NCI-H82 treated with DMSO at 0.1 percent for 48 hours (cell line): ENCODE measurements around the gene LENG1.
"Not testable (repeated sequence)": the region's sequence is repeated elsewhere in the genome, so short reads cannot be mapped to it uniquely, and the experiment has no call there.

Experiments
- DNase-seq: peaks from one replicate; lab custom pipeline; 2025; ENCODE audit not compliant: unreplicated experiment; lab: John Stamatoyannopoulos, UW

Gene LENG1

DNA sequence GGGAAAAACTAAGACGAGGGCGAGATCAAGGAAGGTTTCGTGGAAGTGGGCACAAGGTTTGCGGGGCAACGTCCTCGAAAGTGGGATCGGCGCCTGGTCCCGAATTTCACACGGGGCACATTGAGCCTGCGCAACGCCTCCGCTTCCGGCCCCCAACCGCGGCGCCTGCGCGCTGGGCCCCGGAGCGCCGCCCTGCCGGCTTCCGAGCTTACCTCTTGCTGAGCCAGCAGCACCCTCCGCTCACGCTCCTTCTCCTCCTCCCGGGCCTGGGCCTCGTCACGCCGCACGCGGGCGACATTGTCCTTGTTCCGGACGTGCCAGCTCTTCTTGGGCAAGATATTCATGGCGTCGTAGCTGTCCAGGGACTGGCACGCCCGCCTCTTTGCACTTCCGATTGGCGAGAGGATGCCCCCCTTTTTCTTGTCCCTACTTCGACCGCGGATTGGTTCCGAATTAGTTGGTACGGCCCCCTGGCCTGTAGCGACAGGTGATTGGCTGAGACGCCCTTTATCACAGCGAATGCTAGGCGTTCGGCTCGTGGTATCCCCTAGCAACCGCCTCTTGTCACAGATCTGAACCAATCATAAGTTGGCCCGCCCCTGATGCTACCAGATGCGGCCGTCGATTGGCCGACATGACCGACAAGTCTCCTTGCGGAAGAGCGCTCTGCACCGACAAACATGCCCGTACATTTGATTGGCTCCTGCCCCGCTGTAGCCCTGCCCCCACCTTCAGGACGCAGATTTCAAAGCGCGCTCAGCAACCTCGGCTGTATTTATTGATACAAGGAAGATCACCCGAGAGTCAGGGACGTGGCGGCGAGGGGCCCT lies at the start of gene LENG1:
Gene LENG1, minus strand, starts transcription at position 370 of the 830 bp plus-strand sequence. Its CDS starts 26 bp downstream, at position 344.
- DNase-seq = peak; percentile 100

DNA sequence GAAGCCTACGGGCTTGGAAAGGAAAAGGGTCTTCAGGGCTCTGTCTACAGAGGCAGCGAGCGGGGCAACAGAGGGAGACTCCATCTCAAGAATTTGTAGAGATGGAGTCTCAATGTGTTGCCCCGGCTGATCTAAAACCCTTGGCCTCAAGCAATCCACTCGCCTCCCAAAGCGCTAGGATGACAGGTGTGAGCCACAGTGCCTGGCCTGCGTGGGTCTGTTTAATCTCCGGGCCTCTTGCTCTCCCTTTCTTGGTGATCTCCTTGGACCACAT lies 49.2 kb upstream of the LENG1 start:
- no peak for DNase-seq

DNA sequence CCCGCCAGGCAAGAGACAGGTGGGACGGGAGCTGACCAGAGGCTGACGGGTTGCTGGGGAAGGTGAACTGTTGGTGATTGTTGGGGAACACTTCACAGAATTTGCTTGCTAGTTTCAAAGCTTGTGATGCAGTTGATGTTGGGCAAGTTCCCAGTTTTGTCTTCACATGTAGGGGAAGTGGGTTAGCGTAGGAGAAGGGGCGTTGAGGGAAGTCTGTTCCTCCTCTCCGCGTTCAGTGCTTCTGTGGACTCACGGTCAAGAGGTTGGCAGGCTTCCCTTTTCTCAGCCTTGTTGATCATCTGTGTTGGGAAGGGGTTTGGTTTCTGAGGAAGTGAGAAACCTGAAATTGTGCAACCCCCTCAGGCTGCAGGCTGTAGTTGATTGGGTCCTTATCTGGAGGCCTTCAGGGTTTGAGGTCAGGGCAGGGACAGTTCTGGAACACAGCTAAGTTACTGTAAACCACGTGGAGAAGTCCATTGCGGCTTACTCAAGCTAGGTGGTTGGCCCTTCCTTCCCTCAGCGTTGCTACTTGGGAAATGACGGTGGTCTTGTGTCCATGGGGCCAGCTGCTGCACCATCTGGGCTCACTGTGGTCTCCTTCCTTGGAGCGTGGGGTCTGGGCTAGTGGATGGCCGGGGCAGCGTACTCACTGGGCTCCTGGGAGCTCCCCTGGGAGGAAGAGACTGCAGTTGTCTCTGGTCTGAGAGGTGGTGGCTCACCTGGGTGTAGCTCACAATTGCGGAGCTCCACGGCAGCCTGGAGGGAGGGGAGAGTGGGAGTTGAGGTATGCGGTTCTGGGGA lies 48.7 kb upstream of the LENG1 start:
- no peak for DNase-seq

DNA sequence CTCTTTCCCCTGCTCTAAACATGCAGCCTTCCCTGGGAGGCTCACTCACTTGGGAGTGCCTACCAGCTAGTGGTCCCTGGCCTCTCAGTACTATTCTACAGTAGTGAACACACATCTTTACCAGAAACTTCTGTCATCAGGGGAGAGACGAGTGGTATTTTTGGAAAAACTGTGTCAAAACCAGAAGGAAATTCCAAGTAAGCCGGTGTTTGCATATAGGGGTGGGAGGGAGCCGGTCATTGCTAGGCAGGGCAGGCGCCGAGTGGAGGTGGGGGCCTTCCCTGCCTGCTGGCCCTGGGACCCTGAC lies 48.1 kb upstream of the LENG1 start:
- DNase-seq = no peak

DNA sequence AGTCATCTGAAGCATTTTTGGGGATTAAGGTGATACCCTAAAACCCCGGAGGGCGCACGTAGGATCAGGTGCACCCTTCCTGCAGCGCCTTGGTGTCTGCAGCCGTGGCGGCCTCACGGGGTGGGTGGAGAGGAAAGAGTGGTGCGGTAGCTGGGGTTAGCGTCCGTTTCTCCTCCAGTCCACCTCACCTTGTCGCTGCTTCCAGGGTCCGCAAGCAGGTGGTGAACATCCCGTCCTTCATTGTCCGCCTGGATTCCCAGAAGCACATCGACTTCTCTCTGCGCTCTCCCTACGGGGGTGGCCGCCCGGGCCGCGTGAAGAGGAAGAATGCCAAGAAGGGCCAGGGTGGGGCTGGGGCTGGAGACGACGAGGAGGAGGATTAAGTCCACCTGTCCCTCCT lies 47.7 kb upstream of the LENG1 start:
- DNase-seq = not testable (repeated sequence)

DNA sequence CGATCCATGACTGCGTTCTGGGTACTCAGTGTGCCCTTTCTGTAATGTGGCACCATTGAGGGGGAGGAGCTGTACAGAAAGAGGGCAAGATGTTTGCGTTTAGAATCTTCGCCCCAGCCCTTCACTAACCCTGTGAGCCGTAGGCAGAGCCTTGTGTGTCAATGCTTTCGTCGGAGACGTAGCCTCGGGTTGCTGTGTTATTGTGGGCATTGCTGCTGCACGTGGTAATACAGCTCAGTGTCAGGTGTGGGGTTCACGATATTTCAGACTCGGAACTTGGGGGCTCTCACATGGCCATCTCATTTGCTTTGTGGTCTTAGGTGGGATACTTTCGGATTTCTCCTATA lies 47.3 kb upstream of the LENG1 start:
- no peak for DNase-seq

DNA sequence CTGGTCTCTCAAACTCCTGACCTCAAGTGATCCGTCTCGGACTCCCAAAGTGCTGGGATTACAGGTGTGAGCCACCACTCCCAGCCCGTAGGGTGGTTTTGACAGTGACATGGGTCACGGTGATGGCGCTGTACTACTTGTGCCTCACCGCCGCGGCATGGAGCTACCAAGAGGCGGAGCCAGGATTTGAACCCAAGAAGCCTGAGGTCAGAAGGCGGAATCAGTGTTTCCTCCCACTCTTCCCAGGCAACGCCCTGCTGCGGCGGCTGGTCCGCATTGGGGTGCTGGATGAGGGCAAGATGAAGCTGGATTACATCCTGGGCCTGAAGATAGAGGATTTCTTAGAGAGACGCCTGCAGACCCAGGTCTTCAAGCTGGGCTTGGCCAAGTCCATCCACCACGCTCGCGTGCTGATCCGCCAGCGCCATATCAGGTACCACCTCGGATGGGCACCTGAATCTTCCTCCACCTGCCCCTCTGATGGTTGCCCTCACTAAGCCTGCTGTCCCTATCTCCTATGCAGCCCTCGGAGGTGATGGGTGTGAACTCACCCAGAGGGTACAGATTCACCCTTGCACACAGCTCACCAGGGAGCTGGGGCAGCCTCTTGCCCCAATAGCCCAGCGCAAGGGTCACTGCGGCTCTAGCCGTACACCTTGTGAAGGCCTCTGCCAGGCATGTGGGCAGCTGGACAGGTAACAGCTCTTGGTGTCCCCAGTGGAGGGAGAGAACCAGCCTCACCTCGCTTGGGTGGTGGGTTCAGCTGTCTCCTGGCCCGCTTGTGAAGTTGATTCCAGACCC lies 46.7 kb upstream of the LENG1 start:
- DNase-seq = no peak

DNA sequence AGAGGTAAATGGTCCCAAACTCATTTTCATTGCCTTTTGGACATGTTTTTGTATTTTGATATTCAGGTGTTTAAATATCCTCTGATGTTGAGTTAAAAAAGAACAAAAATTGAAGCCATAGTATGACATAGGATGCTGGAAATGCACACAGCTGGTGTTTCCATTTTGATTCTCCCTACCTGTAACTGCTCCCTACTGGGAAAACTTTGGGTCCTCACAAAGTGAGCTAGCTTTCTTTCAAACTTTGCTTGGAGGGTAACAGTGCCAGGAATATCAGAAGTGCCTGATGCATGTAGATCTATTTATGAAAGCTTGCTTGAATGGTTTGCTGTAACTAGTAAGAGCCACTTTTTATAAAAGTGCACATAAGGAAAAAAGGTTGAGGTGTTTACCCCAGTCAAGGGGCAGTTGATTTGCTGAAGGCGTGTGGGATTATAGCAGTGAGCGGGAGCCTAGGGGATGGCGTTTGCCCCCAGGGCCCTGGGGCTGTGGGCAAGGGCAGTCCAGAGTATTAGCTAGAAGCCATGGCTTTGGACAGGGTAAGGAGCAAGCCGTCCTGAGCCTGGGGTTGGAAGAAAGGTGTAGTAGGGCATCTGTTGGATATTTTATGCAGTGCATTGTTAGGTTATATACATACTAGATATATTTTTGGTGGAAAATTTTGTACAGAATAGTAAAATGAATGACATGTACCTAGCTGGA lies 45.4 kb upstream of the LENG1 start:
- DNase-seq = no peak

DNA sequence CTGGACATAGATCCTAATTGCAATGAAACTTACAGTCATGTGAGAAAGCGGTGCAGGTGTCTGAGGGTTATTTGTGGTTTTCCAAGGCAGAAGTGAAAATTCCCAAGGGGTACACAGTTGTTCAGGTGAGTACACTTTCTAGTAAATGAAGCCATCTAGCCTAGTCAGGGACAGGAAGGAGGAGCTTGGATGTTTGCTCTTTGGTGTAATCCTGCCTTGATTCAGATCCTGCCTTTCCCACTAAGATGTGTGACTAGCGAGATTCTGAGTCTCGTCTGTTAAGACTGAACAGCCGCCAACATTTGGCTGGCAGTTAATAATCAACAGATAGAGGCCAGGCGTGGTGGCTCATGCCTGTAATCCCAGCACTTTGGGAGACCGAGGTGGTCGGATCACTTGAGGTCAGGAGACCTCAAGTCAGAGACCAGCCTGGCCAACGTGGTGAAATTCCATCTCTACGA lies 43.7 kb upstream of the LENG1 start:
- no peak for DNase-seq

DNA sequence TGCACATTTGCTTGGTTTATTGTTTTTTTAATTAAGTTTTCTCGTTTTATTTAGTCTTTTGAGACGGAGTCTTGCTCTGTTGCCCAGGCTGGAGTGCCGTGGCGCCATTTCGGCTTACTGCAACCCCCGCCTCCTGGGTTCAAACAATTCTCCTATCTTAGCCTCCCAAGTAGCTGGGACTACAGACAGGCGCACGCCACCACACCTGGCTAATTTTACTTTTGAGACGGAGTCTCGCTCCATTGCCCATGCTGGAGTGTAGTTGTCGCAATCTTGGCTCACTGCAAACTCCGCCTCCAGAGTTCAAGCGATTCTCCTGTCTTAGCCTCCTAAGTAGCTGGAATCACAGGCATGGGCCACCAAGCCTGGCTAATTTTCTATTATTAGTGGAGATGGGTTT lies 42.5 kb upstream of the LENG1 start:
- DNase-seq = no peak

DNA sequence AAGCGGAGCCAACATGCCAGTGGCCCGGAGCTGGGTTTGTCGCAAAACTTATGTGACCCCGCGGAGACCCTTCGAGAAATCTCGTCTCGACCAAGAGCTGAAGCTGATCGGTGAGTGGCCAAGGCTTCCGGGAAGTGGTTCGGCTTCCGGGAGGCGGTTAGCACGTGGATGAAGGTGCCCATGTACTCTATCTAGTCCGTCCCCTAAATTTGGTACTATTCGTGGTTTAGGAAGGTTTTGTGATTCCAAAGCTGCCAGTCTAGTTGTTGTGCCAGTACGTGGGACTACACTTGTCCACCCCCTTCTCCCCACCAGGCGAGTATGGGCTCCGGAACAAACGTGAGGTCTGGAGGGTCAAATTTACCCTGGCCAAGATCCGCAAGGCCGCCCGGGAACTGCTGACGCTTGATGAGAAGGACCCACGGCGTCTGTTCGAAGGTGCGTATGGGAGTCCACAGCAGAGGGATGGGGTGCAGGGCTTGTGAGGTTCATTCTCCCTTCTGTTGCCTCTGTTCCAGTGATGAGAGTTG lies 41.7 kb upstream of the LENG1 start:
- DNase-seq = no peak

DNA sequence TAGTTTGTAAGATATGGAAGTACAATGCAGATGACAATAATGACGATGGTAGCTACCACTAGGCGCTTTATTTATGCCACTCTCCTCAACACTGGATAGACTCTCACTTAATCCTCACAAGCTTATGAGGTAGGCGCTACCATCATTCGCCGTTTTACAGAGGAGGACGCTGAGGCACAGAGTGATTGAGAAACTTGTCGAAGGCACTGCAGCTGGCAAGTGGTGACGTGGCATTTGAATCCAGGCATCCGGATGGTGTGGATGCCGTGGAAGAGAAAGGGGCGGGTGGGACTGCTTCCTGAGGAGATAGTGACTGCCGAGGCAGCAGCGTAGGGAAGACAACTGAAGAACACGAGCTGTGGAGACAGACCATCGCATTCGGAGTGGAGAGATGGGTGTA lies 39.9 kb upstream of the LENG1 start:
- no peak for DNase-seq

DNA sequence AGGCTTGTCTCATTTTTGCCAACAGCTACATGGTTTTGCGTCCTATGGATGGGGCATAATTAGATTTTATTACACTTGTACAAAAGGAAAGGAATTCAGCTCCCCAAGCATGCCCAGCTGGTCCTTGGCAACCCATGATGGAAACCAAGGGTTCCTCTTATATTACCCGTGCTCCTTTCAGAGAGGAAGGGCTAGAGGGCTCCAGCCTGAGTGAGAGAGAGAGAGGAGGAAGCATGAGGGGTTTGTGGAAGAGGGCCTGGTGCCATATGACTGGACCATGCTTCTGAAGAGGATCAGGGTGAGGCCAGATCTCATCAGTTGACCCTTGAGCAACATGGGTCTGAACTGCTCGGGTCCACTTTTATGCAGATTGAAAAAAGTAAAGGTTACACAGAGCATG lies 37.6 kb upstream of the LENG1 start:
- DNase-seq = no peak

DNA sequence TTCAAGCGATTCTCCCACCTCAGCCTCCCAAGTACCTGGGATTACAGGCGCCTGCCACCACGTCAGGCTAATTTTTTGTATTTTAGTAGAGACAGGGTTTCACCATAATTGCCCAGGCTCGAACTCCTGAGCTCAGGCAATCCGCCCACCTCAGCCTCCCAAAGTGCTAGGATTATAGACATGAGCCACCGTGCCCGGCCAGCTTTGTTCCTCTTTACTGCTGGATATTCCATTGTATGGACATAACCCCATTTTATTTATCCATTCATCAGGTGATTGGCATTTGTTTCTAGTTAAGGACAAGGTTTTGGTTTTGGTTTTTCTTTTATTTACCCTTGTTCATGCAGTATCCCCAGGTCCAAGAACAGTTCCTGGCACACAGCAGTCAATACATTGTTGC lies 37.0 kb upstream of the LENG1 start:
- no peak for DNase-seq

DNA sequence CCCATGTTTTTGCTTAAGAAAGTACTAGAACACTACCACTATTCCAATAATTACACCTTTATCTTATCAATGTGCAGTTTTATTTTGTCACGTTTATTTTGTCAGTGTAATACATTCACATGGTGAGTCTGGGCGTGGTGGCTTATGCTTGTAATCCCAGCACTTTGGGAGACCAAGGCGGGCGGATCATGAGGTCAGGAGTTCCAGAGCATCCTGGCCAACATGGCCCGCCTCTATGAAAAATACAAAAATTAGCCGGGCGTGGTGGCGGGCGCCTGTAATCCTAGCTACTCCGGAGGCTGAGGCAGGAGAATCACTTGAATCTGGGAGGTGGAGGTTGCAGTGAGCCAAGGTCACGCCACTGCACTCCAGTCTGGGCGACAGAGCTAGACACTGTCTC lies 34.9 kb upstream of the LENG1 start:
- DNase-seq = not testable (repeated sequence)

DNA sequence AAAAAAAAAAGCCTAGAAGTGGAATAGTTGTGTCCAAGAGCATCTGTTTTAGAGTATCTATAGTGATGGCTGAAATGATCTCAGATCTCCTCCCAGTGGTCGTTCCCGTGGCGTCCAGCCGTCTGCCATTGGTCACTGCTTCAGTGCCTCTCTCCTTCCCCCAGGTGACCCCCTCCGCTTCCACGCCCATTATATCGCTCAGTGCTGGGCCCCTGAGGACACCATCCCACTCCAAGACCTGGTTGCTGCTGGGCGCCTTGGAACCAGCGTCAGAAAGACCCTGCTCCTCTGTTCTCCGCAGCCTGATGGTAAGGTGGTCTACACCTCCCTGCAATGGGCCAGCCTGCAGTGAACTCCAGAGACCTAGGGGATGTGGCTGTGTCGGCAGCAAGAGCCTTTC lies 33.5 kb upstream of the LENG1 start:
- DNase-seq = no peak

DNA sequence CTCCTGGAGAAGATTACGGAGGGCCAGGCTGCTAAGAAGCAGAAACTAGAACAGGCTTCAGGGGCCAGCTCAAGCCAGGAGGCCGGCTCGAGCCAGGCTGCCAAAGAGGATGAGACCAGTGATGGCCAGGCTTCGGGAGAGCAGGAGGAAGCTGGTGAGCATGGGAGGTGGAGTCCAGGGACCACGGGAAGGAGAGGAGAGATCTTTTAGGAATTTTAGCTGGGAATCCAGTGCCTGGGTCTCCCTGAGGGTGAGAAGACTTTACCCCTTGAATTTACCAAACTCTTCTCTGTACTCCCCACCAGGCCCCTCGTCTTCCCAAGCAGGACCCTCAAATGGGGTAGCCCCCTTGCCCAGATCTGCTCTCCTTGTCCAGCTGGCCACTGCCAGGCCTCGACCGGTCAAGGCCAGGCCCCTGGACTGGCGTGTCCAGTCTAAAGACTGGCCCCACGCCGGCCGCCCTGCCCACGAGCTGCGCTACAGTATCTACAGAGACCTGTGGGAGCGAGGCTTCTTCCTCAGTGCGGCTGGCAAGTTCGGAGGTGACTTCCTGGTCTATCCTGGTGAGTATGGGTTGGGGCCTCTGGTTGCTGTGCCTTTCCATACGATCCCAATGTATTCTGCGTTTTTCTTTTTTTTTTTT lies 32.4 kb upstream of the LENG1 start:
- DNase-seq = no peak

DNA sequence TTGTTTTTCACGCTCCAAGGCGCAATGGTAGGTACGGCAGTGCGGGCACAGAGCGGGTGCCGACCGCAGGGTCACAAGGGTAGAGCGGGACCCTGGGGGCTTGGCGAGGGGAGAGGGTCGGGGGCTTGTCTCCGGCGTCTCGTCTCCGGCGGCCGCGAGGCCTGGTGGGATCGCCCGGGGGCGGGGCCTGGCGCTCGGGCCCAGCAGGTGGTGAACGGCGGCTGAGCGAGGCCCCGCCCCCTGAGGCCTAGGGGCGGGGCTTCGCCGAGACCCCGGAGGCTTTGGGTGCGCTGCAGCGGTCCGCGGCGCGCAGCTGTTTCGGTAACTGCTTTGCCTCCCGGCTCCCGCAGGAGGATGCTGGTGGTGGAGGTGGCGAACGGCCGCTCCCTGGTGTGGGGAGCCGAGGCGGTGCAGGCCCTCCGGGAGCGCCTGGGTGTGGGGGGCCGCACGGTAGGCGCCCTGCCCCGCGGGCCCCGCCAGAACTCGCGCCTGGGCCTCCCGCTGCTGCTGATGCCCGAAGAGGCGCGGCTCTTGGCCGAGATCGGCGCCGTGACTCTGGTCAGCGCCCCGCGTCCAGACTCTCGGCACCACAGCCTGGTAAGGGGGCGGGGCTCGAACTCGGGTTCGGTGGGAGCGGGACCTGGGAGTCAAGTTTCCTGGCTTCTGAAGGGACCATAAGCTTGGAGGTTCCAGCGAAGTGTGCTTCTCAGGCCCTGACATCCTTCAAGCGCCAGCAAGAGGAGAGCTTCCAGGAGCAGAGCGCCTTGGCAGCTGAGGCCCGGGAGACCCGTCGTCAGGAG lies 31.7 kb upstream of the LENG1 start, which contains the start of gene TSEN34:
Gene TSEN34, plus strand, starts transcription at position 298 of the 800 bp plus-strand sequence. Its CDS starts 57 bp downstream, at position 355.
- DNase-seq = peak; percentile 32

DNA sequence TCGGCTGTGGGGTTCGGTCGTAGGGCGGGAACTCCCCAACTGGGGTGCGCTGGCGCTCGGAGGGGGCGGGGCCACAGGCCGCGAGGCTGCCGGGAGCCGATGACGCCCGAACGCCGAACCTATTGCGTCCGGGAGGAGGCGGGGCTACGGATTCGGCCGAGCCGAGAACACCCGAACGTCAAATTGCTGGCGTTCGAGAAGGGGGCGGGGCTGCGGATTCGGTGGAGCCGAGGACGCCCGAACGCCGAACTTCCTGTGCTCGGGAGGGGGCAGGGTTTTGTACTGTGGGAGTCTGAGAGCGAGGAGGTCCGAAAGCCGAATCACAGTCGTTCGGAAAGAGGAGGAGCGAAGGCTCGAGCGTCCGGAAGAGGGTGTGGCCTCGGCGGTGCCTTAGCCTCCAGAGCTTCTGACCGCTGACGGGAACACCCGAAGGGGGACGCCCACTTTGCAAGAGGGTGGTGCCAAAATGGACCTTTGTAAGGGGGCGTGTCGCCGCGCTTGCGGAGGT lies 31.0 kb upstream of the LENG1 start:
- DNase-seq = peak; percentile 95
